HUDEP-2 (cell line): ENCODE data around the gene DCTN4.
"Not testable (repeated sequence)": the region's sequence is repeated elsewhere in the genome, so short reads cannot be mapped to it uniquely, and the experiment has no call there.

Experiments
- DNase-seq, 76 experiments: peaks; one replicate each; lab custom pipeline; 2025; ENCODE audit not compliant: unreplicated experiment in 76 of 76; lab: John Stamatoyannopoulos, UW

The DCTN4 gene

GRCh38 chr5:150742455-150743141 lies 16.2 kb downstream of the DCTN4 start:
- not testable (repeated sequence) for DNase-seq

- no peak for DNase-seq
Measured at GRCh38 chr5:150740992-150741391, 17.8 kb downstream of the DCTN4 start.

- DNase-seq = no peak
Measured at GRCh38 chr5:150738862-150739261, 20.0 kb downstream of the DCTN4 start.

DNA sequence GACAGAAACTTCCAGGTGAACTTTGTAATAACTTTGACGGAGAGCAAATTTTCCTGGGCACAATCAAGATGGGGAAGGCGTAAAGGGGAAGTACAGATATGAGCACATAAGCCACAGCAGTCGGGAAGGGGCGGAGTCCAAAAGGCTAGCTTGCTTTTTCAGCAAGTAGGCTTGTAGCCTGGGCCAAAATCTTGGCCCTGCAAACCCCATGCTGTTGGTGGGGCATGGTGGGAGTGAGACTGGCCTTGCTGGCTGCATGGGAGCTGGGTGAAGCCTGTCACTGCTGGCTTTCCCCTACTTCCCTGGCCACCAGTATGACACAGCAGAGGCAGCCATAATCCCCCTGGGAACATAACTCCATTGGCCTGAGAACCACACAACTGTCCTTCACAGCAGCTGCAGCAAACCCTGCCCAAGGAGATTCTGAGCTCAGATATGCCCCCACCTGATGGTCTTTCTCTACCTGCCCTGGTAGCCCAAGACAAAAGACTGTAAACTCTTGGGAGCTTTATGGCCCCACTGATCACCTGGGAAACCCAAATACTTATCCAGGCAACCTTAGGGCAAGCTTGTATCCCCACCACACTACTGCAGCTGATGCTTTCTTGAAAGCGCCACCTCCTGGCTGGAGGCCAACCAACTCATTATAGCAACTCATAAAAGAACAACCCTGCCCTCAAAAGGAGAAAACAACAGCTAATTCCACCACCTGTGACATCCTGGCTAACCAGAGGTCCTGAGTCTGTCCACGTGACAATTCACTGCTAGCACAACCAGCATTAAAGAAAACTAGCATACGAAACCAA lies 24.0 kb downstream of the DCTN4 start:
- peak in 60 of 76 experiments; percentile 5 to 74 (median 30) for DNase-seq

DNA sequence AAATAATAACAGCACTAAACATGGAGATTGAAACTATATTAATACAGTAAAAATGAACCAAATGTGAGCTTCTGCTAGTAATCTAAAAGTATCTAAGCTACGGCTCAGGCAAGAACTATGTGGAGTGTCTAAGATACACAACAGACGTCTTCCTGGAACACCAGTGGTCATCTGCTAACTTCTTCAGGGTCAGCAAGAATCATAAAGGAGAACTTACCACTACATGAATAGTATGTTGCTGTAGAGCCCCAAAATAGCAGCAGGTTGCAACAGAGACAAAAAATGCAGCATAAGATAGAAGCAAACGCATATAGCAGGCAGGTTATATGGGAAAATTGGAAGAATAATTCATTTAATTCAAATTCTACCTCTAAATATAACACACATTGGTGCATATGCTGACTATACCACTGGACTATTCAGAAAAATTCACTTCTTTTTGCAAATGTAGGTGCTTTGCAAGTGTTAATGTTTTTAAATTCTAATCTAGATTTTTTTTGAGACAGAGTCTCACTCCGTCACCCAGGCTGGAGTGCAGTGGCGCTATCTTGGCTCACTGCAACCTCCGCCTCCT lies 27.1 kb downstream of the DCTN4 start:
- no peak for DNase-seq

DNA sequence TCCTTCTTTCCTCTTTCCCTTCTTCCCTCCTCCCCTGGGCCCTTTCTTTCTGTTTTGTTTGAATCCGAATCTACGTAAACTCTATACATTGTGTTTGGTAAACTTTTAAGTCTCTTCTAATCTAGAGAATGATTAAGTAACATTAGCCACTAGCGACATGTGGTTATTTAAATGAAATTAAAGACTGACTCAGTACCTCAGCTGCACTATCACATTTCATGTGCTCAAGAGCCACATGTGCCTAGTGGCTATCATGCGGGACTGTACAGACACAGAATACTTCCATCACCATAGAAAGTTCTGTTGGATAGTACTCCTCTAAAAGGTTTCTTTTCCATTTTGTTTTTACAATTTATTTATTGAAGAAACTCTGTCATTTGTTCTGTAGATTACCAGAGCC lies 29.0 kb downstream of the DCTN4 start:
- no peak for DNase-seq

- DNase-seq = no peak
Measured at GRCh38 chr5:150723845-150724244, 35.0 kb downstream of the DCTN4 start.

GRCh38 chr5:150710165-150710564 lies 48.7 kb downstream of the DCTN4 start:
- peak in 1 of 76 experiments; percentile 0 for DNase-seq

DNA sequence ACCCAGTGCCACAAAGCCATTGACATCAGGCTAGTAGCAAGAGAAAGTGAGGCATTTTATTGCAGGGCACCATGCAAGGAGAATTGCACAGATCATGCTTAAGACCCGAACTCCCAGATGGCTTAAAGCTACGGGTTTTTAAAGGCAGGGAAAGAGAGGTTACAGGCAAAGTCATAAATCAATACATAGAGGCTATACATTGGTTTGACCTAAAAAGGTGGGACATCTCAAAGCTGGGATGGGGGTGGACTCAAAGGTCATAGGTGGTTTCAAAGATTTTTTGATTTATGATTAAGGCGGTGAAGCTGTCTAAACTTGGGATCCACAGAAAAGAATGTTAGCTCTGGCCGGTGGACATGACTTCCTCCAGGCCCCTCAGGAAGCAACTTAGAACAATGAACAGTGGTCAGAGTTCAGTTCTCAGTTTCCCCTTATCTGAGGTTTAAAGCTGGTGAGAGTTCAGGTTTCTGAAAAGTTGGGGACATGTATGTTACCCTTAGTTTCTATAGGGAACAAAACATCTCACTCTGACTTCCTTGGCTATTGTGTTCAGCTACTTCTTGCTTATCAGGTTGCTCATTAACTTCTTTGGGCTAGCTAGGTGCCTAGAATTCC lies 51.9 kb downstream of the DCTN4 start:
- no peak for DNase-seq

GRCh38 chr5:150703762-150704161 lies 55.1 kb downstream of the DCTN4 start:
- DNase-seq = no peak

DNA sequence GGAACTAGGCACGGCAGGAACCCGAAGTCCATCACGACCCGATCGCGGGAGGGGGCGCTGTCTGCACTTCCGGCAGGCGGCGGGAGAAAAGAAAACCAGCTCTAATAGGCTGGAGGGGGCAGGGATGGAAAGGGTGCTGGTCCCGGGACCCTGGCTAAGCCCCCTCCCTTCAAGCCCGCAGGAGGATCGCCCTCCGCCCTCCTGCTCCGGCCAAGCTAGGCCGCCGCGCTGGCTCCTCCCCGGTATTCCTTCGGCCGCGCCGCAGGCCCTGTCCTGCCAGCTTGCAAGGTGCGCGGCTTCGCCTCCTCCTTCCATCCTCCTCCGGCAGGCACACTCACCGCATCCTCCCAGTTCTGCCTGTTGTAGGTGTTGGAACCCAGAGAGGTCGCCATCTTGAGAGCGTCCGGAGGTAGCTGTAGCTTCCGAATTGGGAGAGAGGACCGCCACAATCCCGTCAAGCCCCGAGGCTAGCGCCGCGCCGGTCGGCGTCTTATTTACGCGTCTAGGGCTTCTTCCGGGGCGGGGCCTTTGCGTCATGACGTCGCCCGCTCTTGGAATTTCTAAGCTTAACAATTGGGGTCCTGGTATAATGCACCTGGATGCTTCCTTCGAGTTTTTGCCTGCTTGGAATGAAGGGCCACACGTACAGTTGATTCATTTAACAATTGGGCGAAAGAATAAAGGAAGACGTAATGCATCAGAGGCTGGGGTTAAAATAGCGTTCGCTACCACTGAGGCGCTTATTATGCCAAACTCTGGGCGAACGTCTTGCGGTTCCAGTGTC lies 58.0 kb downstream of the DCTN4 start, which contains the start of gene RBM22:
RBM22 (minus strand) TSS at position 469 of the 784 bp plus-strand sequence; CDS start at position 392, 77 bp downstream.
- DNase-seq = peak in 75 of 76 experiments; percentile 3 to 88 (median 74)

GRCh38 chr5:150700246-150700593 lies 58.6 kb downstream of the DCTN4 start:
- no peak for DNase-seq

DNA sequence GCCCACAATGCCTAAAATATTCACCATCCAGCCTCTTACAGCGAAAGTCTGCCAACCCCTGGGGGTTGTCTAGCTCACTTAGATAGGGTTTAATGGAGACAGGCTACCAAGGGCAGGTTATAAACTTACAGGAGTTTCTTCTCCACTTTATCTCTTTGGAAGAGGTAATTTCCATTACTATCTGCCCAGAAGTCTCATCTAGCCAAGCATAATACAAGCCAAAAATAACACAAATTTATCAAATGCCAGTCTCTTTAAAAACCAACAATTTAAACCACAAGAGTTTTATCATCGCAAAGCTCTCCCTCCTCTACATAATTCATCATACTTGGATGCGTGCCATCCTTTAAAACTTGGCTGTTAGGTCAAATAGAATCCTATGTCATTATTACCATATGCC lies 64.2 kb downstream of the DCTN4 start:
- peak in 17 of 76 experiments; percentile 3 to 60 (median 15) for DNase-seq

DNA sequence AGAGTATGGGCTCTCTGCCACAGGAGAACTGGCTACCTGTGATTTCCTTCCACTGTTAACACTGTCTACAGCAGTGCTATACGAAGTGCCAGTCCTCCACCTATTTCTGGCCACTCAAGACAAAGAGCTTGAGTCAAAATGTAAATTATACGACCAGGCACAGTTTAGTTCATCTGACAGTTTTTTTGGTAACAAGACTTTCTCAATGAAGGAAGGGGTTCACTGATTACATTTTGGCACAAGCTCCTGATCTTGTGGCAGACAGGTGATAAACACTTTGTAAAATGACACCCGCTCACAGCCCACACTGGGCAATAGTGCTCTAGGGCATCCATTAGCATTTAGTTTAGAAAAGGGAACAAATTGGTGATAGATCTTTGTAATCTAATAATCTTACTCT lies 66.5 kb downstream of the DCTN4 start:
- no peak for DNase-seq

- no peak for DNase-seq
Measured at GRCh38 chr5:150690760-150691159, 68.1 kb downstream of the DCTN4 start.

- no peak for DNase-seq
Measured at GRCh38 chr5:150689120-150689519, 69.7 kb downstream of the DCTN4 start.

- DNase-seq = no peak
Measured at GRCh38 chr5:150676578-150676977, 82.2 kb downstream of the DCTN4 start.

DNA sequence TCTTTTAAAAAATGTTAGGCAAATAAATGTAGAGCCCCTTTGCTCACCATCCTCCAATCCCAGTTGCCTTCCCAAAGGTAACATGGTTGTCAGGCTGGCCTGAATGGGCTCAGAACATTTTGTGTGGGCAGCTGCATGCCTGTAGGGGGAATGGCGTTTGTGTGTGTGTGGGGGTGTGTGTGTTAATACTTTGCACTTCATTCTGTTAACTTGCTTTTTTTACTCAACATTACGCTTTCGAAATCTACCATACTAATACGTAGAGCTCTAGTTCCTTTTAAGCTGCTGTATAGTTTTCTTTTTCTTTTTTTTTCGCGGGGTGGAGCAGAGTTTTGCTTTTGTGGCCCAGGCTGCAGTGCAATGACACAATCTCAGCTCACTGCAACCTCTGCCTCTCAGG lies 83.7 kb downstream of the DCTN4 start:
- no peak for DNase-seq

DNA sequence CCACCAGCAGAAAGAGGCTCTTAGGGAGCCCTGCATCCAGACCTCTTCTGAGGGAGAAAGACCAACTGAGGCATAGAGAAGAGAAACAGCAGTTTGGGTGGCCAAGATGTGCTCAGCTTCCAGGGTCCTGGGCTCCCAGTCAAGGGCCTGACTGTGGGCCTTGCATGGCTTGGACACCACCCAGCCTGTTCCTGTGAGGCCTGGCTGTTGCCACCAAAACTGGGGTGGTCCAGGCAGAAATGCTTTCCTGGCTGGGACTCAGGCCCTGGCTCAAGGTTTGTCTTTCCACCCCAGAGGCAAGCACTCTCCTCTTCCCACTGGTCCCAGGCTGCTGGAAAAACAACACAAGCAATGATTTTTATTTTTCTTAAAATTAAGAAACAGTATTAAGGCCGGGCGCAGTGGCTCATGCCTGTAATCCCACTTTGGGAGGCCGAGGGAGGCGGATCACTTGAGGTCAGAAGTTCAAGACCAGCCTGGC lies 84.4 kb downstream of the DCTN4 start:
- DNase-seq = no peak

DNA sequence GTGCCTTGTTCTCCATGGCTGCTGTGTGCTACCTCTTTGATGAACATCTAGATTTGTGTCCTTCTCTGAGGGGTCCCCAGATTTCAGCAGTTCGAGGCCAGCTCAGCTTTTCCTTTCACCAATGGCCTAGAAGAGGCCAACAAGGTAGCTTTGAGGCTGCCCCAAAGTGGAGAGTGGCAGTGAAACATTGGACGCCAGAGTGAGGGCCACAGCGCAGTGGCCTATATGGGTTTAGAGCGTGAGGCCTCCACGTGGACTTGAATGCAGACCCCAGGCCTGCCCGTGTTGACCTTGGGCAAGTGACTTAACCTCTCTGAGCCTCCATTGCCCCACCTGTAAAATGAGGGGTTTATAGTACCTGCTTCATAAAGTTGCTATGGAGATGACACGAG lies 85.9 kb downstream of the DCTN4 start:
- no peak for DNase-seq
